Muscle layer of colon (tissue), 2 donors: ENCODE results near the gene PRRC2C.

Source experiments
- H3K27ac ChIP-seq: one replicate; pipeline ENCODE4 v1.7.0; 2013; ENCODE audit warnings: low read depth, mild to moderate bottlenecking, low read length, moderate library complexity
- H3K27me3 ChIP-seq, 2 donors: one replicate each; pipeline ENCODE4 v1.7.0; 2013; ENCODE audit warnings: low read length in 2 of 2, mild to moderate bottlenecking in 2 of 2; ENCODE audit not compliant: insufficient read depth in 2 of 2, control insufficient read depth in 1 of 2
- H3K36me3 ChIP-seq: one replicate; pipeline ENCODE4 v1.7.0; 2013; ENCODE audit warnings: mild to moderate bottlenecking, low read length; ENCODE audit not compliant: insufficient read depth
- H3K4me1 ChIP-seq: one replicate; pipeline ENCODE4 v1.7.0; 2013; ENCODE audit warnings: mild to moderate bottlenecking, low read length; ENCODE audit not compliant: insufficient read depth
- H3K4me3 ChIP-seq, 2 donors: one replicate each; pipeline ENCODE4 v1.7.0; 2013; ENCODE audit warnings: low read length in 2 of 2, low read depth in 1 of 2, mild to moderate bottlenecking in 1 of 2, moderate library complexity in 1 of 2
- H3K9ac ChIP-seq: one replicate; pipeline ENCODE4 v1.7.0; 2013; ENCODE audit warnings: low read length
- H3K9me3 ChIP-seq: one replicate; pipeline ENCODE4 v1.7.0; 2013; ENCODE audit warnings: mild to moderate bottlenecking, low read length
- donor health status: abdominal sarcoma.
- donor health status: Adenocarcinoma of cecum.

PRRC2C gene

GRCh38 chr1:171641076-171641864 is 155.9 kb downstream of the PRRC2C start:
- Histone ChIP-seq H3K4me3 (no peak overlapping the region), H3K27ac (no peak overlapping the region), H3K4me1 (peaks cover 15% of the 10 kb centered on the region), H3K9me3 (no peaks in the 10 kb centered on the region), H3K9ac (no peak overlapping the region), H3K36me3 (no peaks in the 10 kb centered on the region), H3K27me3 (no peaks in the 10 kb centered on the region)

GRCh38 chr1:171642197-171642596 is 156.9 kb downstream of the PRRC2C start:
- Histone ChIP-seq H3K9me3 (no peaks in the 10 kb centered on the region), H3K4me3 (no peak overlapping the region), H3K9ac (no peak overlapping the region), H3K36me3 (no peaks in the 10 kb centered on the region), H3K27ac (no peak overlapping the region), H3K4me1 (peaks cover 16% of the 10 kb centered on the region), H3K27me3 (no peaks in the 10 kb centered on the region)
